ENCODE data around the gene KLHDC7B. TPM values are rescaled to one million over a fixed set of nuclear protein-coding genes. Genes with fewer than 3 reads are reported as not detected.

Gene KLHDC7B
- polyA plus RNA-seq, 3 donors, result 0.10 to 0.50 (median 0.15) TPM

- no peak for DNase-seq (ENCODE audit: extremely low read depth in 1 of 11, low read depth in 9 of 11, low spot score in 4 of 11)
Observed at GRCh38 chr22:50579752-50580151, 34.1 kb downstream of the KLHDC7B start.

GRCh38 chr22:50581031-50581949 lies 35.6 kb downstream of the KLHDC7B start:
- no peak for DNase-seq (ENCODE audit: extremely low read depth in 1 of 11, low read depth in 9 of 11, low spot score in 4 of 11)

- peak in 1 of 11 donors; percentile 11 for DNase-seq (ENCODE audit: extremely low read depth in 1 of 11, low read depth in 9 of 11, low spot score in 4 of 11)
Observed at GRCh38 chr22:50581950-50582492, 36.3 kb downstream of the KLHDC7B start.

GRCh38 chr22:50582493-50583293 lies 37.0 kb downstream of the KLHDC7B start, which contains the start of gene CHKB:
Gene CHKB, minus strand, starts transcription at chr22:50582849. Its CDS starts 68 bp downstream, at chr22:50582781.
- peak; percentile 90 to 98 (median 96) for DNase-seq (ENCODE audit: extremely low read depth in 1 of 11, low read depth in 9 of 11, low spot score in 4 of 11)

- DNase-seq (ENCODE audit: extremely low read depth in 1 of 11, low read depth in 9 of 11, low spot score in 4 of 11), result no peak
Observed at GRCh38 chr22:50583294-50583861, 37.7 kb downstream of the KLHDC7B start.

GRCh38 chr22:50584106-50585096 lies 38.7 kb downstream of the KLHDC7B start:
- no peak for DNase-seq (ENCODE audit: extremely low read depth in 1 of 11, low read depth in 9 of 11, low spot score in 4 of 11)

- no peak for DNase-seq (ENCODE audit: extremely low read depth in 1 of 11, low read depth in 9 of 11, low spot score in 4 of 11)
Observed at GRCh38 chr22:50585238-50585637, 39.5 kb downstream of the KLHDC7B start.

- no peak for DNase-seq (ENCODE audit: extremely low read depth in 1 of 11, low read depth in 9 of 11, low spot score in 4 of 11)
Observed at GRCh38 chr22:50585781-50586180, 40.1 kb downstream of the KLHDC7B start.

- DNase-seq (ENCODE audit: extremely low read depth in 1 of 11, low read depth in 9 of 11, low spot score in 4 of 11), result no peak
Observed at GRCh38 chr22:50586416-50586815, 40.7 kb downstream of the KLHDC7B start.

GRCh38 chr22:50587407-50587806 lies 41.7 kb downstream of the KLHDC7B start:
- DNase-seq (ENCODE audit: extremely low read depth in 1 of 11, low read depth in 9 of 11, low spot score in 4 of 11), result no peak

- DNase-seq (ENCODE audit: extremely low read depth in 1 of 11, low read depth in 9 of 11, low spot score in 4 of 11), result no peak
Observed at GRCh38 chr22:50595189-50595588, 49.5 kb downstream of the KLHDC7B start.

- no peak for DNase-seq (ENCODE audit: extremely low read depth in 1 of 11, low read depth in 9 of 11, low spot score in 4 of 11)
Observed at GRCh38 chr22:50597097-50597496, 51.4 kb downstream of the KLHDC7B start.

- DNase-seq (ENCODE audit: extremely low read depth in 1 of 11, low read depth in 9 of 11, low spot score in 4 of 11), result peak in 6 of 11 donors; percentile 35 to 64 (median 49)
Observed at GRCh38 chr22:50599816-50600455, 54.2 kb downstream of the KLHDC7B start.

- DNase-seq (ENCODE audit: extremely low read depth in 1 of 11, low read depth in 9 of 11, low spot score in 4 of 11), result no peak
Observed at GRCh38 chr22:50600538-50600937, 54.8 kb downstream of the KLHDC7B start, which contains the start of gene MAPK8IP2. Gene MAPK8IP2, plus strand, starts transcription at chr22:50600793. Its CDS starts 26 bp downstream, at chr22:50600819.
